Measurements from ENCODE around the gene DUSP23. TPM values are rescaled to one million over a fixed set of nuclear protein-coding genes. Genes with fewer than 3 reads are reported as not detected.

DUSP23 gene
- total RNA-seq, 4 donors from 2014 or later, result 97.3 to 183 (median 99.9) TPM

GRCh38 chr1:159753386-159753785, 27.4 kb upstream of the DUSP23 start:
- DNase-seq, result no peak
- Histone ChIP-seq H3K27ac (no peak overlapping the region), H3K27me3 (no peaks in the 10 kb centered on the region), H3K4me1 (peaks cover 0 to 6% of the 10 kb centered on the region in 2 donors), H3K4me3 (replicated peaks in 1 of 3) (no peak overlapping the region), H3K9me3 (no peaks in the 10 kb centered on the region), H3K36me3 (no peaks in the 10 kb centered on the region)
- TF ChIP-seq POLR2A (IDR thresholded peaks at IDR 0.05) (no peak), CTCF (IDR thresholded peaks at IDR 0.05) (no peak)
- WGBS, 2 donors, result 72 to 76% methylated on average over 4 of the region's 4 CpGs
- intact Hi-C loops (cut with DNase I), result no loop called here

GRCh38 chr1:159755451-159756007, 25.2 kb upstream of the DUSP23 start:
- Histone ChIP-seq H3K4me1 (peaks cover 0 to 6% of the 10 kb centered on the region in 2 donors), H3K4me3 (replicated peaks in 1 of 3) (no peak overlapping the region), H3K27me3 (no peaks in the 10 kb centered on the region), H3K9me3 (no peaks in the 10 kb centered on the region), H3K36me3 (no peaks in the 10 kb centered on the region), H3K27ac (no peak overlapping the region)
- 88 to 89% methylated on average over 3 of the region's 3 CpGs for WGBS, 2 donors
- DNase-seq, result no peak
- TF ChIP-seq POLR2A (IDR thresholded peaks at IDR 0.05) (no peak), CTCF (IDR thresholded peaks at IDR 0.05) (no peak)
- intact Hi-C loops (cut with DNase I), result no loop called here

- Histone ChIP-seq H3K27ac (no peak overlapping the region), H3K4me3 (replicated peaks in 1 of 3) (no peak overlapping the region), H3K36me3 (no peaks in the 10 kb centered on the region), H3K9me3 (no peaks in the 10 kb centered on the region), H3K27me3 (no peaks in the 10 kb centered on the region), H3K4me1 (peaks cover 0 to 6% of the 10 kb centered on the region in 2 donors)
- intact Hi-C loops (cut with DNase I), result no loop called here
- DNase-seq, result no peak
- TF ChIP-seq CTCF (IDR thresholded peaks at IDR 0.05) (no peak), POLR2A (IDR thresholded peaks at IDR 0.05) (no peak)
Measured at GRCh38 chr1:159756397-159756796, 24.4 kb upstream of the DUSP23 start.

GRCh38 chr1:159763686-159764085, 17.1 kb upstream of the DUSP23 start:
- Histone ChIP-seq H3K27me3 (no peaks in the 10 kb centered on the region), H3K4me1 (no peaks in the 10 kb centered on the region), H3K9me3 (no peaks in the 10 kb centered on the region), H3K4me3 (replicated peaks in 1 of 3) (no peak overlapping the region), H3K36me3 (no peaks in the 10 kb centered on the region), H3K27ac (no peak overlapping the region)
- TF ChIP-seq CTCF (IDR thresholded peaks at IDR 0.05), result no peak
- TF ChIP-seq POLR2A (IDR thresholded peaks at IDR 0.05), result no peak
- WGBS, 2 donors, result 15 to 22% methylated on average over 1 of the region's 1 CpG
- DNase-seq, result no peak
- intact Hi-C loops (cut with DNase I), result no loop called here

- H3K4me3 ChIP-seq (replicated peaks in 1 of 3), result no peak overlapping the region
- H3K27ac ChIP-seq, result no peak overlapping the region
- no peaks in the 10 kb centered on the region for H3K9me3 ChIP-seq
- intact Hi-C loops (cut with DNase I), result no loop called here
- TF ChIP-seq CTCF (IDR thresholded peaks at IDR 0.05), result no peak
- no peak for TF ChIP-seq POLR2A (IDR thresholded peaks at IDR 0.05)
- no peak for DNase-seq
- H3K4me1 ChIP-seq, result no peaks in the 10 kb centered on the region
- WGBS, 2 donors, result 86 to 90% methylated on average over 3 of the region's 3 CpGs
- H3K27me3 ChIP-seq, result no peaks in the 10 kb centered on the region
- no peaks in the 10 kb centered on the region for H3K36me3 ChIP-seq
Measured at GRCh38 chr1:159765806-159766205, 15.0 kb upstream of the DUSP23 start.

Data from thyroid gland (tissue), 4 donors.